Mesodermal cell (in vitro differentiated cells): ENCODE data around the gene ANKRD10.

Experiments
- H3K27ac ChIP-seq: 2 replicates; pipeline ENCODE4 v1.7.0; 2013; ENCODE audit warnings: mild to moderate bottlenecking, low read depth, low read length, moderate library complexity; ENCODE audit not compliant: severe bottlenecking
- H3K36me3 ChIP-seq: 2 replicates; pipeline ENCODE4 v1.7.1; 2013; ENCODE audit warnings: mild to moderate bottlenecking, low read length, moderate library complexity; ENCODE audit not compliant: control insufficient read depth, insufficient read depth
- H3K4me1 ChIP-seq: one replicate; pipeline ENCODE4 v1.7.1; 2013; ENCODE audit warnings: mild to moderate bottlenecking, low read length; ENCODE audit not compliant: insufficient read depth, control insufficient read depth, poor library complexity, severe bottlenecking
- H3K4me3 ChIP-seq: 2 replicates; pipeline ENCODE4 v1.7.0; 2013; ENCODE audit warnings: low read length, control low read depth, mild to moderate bottlenecking; ENCODE audit not compliant: insufficient read depth, poor library complexity, severe bottlenecking; ENCODE audit errors: extremely low read depth
- H3K9me3 ChIP-seq: 2 replicates; pipeline ENCODE4 v1.7.1; 2013; ENCODE audit warnings: mild to moderate bottlenecking, low read length, moderate library complexity; ENCODE audit not compliant: control insufficient read depth
- WGBS, 2 experiments: methylation state at CpG; one replicate each; pipeline ENCODE4 v1.1.5; 2013; ENCODE audit warnings: missing lambda C conversion rate in 2 of 2; ENCODE audit not compliant: insufficient coverage in 2 of 2; 5-methylcytosine and 5-hydroxymethylcytosine counted together

The ANKRD10 gene

GRCh38 chr13:110830331-110830730 lies 84.5 kb downstream of the ANKRD10 start:
- 91 to 93% methylated on average over 14 to 16 of the region's 16 CpGs for WGBS, 2 experiments
- Histone ChIP-seq H3K9me3 (peaks cover 4% of the 10 kb centered on the region), H3K4me3 (no peak overlapping the region), H3K4me1 (peaks cover under 1% of the 10 kb centered on the region), H3K36me3 (no peaks in the 10 kb centered on the region), H3K27ac (no peak overlapping the region)

DNA sequence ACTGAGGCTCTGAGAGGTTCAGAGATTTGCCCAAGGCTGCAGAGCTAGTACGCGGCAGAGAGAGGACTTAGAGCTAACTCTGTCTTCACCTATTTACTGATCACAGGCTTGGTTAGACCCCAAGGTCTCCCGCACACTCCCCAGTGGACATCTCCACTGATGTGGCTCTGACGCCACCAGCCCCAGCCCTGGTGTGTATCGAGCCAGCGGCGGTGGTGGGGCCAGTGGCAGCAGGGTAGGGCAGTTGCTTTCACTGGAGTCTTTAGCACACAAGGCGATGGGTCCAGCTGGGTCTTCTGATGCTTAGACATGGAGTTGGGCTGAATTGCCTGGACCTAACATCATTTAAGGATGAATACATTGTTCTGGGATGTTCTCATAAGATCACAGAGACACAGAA lies 85.4 kb downstream of the ANKRD10 start:
- H3K27ac ChIP-seq = no peak overlapping the region
- 86 to 99% methylated on average over 8 of the region's 8 CpGs for WGBS, 2 experiments
- peaks cover 4% of the 10 kb centered on the region for H3K9me3 ChIP-seq
- no peaks in the 10 kb centered on the region for H3K36me3 ChIP-seq
- no peaks in the 10 kb centered on the region for H3K4me1 ChIP-seq
- no peak overlapping the region for H3K4me3 ChIP-seq

- Histone ChIP-seq H3K27ac (no peak overlapping the region), H3K4me3 (no peak overlapping the region), H3K4me1 (no peaks in the 10 kb centered on the region), H3K36me3 (no peaks in the 10 kb centered on the region), H3K9me3 (peaks cover 4% of the 10 kb centered on the region)
- 95 to 96% methylated on average over 8 to 9 of the region's 9 CpGs for WGBS, 2 experiments
These were observed 86.2 kb downstream of the ANKRD10 start for GRCh38 chr13:110828705-110829104.
